Measurements from ENCODE around the gene ACOT6.

Gene ACOT6

DNA sequence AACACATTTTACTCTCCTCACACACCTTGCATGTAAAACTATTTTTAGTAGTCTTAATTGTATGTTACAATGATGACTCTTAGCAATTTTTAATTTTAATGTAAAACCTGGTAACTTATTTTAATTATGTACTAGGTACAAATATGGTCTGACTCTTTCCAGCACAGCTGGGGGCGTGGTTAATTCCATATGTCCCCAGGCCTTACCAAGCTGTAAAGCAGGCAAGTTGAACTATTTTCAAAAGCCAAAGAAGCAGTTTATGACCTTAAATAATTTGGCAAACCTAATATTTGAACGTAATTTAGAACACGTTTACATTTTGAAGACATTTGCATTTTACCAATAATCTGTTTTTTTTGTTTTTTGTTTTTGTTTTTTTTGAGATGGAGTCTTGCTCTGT is 9.3 kb upstream of the ACOT6 start (continued):
- TF ChIP-seq ZBTB10 (tag by site-specific recombination; IDR thresholded peaks at IDR 0.05), result no peak
- no peak for TF ChIP-seq ZNF48 (tag by site-specific recombination; IDR thresholded peaks at IDR 0.05)
- TF ChIP-seq ZNF114 (tag by site-specific recombination; IDR thresholded peaks at IDR 0.05), result no peak
- no peak for TF ChIP-seq ZNF423 (tag by site-specific recombination; IDR thresholded peaks at IDR 0.05)
- TF ChIP-seq, protein P1, sequence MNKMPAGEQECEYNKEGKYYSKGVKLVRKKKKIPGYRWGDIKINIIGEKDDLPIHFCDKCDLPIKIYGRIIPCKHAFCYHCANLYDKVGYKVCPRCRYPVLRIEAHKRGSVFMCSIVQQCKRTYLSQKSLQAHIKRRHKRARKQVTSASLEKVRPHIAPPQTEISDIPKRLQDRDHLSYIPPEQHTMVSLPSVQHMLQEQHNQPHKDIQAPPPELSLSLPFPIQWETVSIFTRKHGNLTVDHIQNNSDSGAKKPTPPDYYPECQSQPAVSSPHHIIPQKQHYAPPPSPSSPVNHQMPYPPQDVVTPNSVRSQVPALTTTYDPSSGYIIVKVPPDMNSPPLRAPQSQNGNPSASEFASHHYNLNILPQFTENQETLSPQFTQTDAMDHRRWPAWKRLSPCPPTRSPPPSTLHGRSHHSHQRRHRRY (tag by site-specific recombination; IDR thresholded peaks at IDR 0.05), result no peak
- TF ChIP-seq, protein P2, sequence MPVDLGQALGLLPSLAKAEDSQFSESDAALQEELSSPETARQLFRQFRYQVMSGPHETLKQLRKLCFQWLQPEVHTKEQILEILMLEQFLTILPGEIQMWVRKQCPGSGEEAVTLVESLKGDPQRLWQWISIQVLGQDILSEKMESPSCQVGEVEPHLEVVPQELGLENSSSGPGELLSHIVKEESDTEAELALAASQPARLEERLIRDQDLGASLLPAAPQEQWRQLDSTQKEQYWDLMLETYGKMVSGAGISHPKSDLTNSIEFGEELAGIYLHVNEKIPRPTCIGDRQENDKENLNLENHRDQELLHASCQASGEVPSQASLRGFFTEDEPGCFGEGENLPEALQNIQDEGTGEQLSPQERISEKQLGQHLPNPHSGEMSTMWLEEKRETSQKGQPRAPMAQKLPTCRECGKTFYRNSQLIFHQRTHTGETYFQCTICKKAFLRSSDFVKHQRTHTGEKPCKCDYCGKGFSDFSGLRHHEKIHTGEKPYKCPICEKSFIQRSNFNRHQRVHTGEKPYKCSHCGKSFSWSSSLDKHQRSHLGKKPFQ (tag by site-specific recombination; IDR thresholded peaks at IDR 0.05), result no peak
- no peak for TF ChIP-seq MZF1 (tag by site-specific recombination; IDR thresholded peaks at IDR 0.05; ENCODE audit: borderline replicate concordance)
- TF ChIP-seq PRDM1 (tag by site-specific recombination; IDR thresholded peaks at IDR 0.05), result no peak

DNA sequence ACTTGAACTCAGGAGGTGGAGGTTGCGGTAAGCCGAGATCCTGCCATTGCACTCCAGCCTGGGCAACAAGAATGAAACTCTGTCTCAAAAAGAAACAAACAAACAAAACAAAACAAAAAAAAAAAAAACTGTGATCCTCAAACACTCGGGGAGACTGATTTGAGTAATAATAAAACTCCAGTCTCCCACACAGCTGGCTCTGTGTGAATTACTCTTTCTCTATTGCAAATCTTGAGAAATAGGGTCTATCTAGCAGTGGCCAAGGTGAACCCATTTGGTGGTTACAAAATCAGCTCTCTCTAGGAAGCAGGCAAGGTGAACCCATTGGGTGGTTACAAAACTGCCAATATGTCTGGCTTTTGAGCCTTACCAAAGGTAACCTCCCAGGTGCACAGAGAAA is 6.0 kb upstream of the ACOT6 start:
- POLR2A ChIA-PET, result no interaction called here
- Histone ChIP-seq H3K4me1 (ENCODE audit: control insufficient read depth, insufficient read depth, low read length) (no peaks in the 10 kb centered on the region), H3K27ac (ENCODE audit: extremely low read depth, low read depth, low read length) (no peak overlapping the region), H3K4me3 (ENCODE audit: low read depth, low read length) (no peak overlapping the region), H3K36me3 (ENCODE audit: control insufficient read depth in 2 of 2, insufficient read depth in 1 of 2, low read length in 2 of 2) (no peaks in the 10 kb centered on the region), H3K9me3 (ENCODE audit: control insufficient read depth, insufficient read depth, low read depth, low read length) (no peaks in the 10 kb centered on the region)
- no peak for TF ChIP-seq FEZF1 (tag by site-specific recombination; IDR thresholded peaks at IDR 0.05)
- TF ChIP-seq, protein P3, sequence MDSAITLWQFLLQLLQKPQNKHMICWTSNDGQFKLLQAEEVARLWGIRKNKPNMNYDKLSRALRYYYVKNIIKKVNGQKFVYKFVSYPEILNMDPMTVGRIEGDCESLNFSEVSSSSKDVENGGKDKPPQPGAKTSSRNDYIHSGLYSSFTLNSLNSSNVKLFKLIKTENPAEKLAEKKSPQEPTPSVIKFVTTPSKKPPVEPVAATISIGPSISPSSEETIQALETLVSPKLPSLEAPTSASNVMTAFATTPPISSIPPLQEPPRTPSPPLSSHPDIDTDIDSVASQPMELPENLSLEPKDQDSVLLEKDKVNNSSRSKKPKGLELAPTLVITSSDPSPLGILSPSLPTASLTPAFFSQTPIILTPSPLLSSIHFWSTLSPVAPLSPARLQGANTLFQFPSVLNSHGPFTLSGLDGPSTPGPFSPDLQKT (IDR thresholded peaks at IDR 0.05; ENCODE audit: borderline replicate concordance, low read depth, low read length), result no peak
- TF ChIP-seq ZNF664 (tag by site-specific recombination; IDR thresholded peaks at IDR 0.05), result no peak
- no peak for TF ChIP-seq ZNF266 (tag by site-specific recombination; IDR thresholded peaks at IDR 0.05; ENCODE audit: low read depth)
- no peak for TF ChIP-seq ZNF621 (tag by site-specific recombination; IDR thresholded peaks at IDR 0.05)
- TF ChIP-seq ZNF768 (tag by site-specific recombination; IDR thresholded peaks at IDR 0.05), result no peak
- CTCF ChIA-PET, result interaction anchor here (0.7 kb wide), 1 partner anchor 27 kb away, joined by 4 read pairs; no protein-coding TSS in a partner anchor

- Histone ChIP-seq H3K9me3 (ENCODE audit: control insufficient read depth, insufficient read depth, low read depth, low read length) (no peaks in the 10 kb centered on the region), H3K4me1 (ENCODE audit: control insufficient read depth, insufficient read depth, low read length) (no peaks in the 10 kb centered on the region), H3K4me3 (ENCODE audit: low read depth, low read length) (no peak overlapping the region), H3K27ac (ENCODE audit: extremely low read depth, low read depth, low read length) (no peak overlapping the region), H3K36me3 (ENCODE audit: control insufficient read depth in 2 of 2, insufficient read depth in 1 of 2, low read length in 2 of 2) (no peaks in the 10 kb centered on the region)
- ChIA-PET CTCF (no interaction called here), POLR2A (no interaction called here)
- TF ChIP-seq ZNF585B (tag by site-specific recombination; IDR thresholded peaks at IDR 0.05), result peak; percentile 92
- TF ChIP-seq ZNF302 (tag by site-specific recombination; IDR thresholded peaks at IDR 0.05; ENCODE audit: low read depth), result no peak
These were observed 5.1 kb upstream of the ACOT6 start for GRCh38 chr14:73607241-73607640.
